ENCODE data around the gene UGT2A2.
"Not testable (repeated sequence)": the region's sequence is repeated elsewhere in the genome, so short reads cannot be mapped to it uniquely, and the experiment has no call there.

The UGT2A2 gene

DNA sequence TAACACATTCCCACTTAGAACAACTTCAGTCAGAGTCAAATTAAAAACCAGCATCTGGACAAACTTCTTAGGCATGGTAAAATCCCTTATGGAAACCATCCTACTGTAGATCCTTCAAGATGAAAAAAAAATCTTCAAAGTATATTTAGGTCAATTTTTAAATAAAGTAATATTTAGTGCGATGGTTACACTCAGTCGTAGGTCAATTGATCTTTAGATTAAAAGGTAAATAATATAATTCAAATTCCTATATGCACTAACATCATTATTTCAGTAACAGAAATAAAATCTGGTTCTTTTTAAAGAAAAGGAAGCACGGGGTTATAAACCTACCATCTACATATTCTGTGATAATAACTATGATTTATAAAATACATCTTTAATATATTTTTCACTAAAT lies at the start of gene UGT2A2:
Gene UGT2A2, minus strand, starts transcription at position 101 of the 400 bp plus-strand sequence. Its CDS starts 2 bp downstream, at position 99.
- H3F3A ChIP-seq (ENCODE audit: low read depth), result no peaks in the 10 kb centered on the region
- H3K4me3 ChIP-seq (ENCODE audit: low read length, poor library complexity, severe bottlenecking), result no peak within 1 kb of the TSS
- H3K9me2 ChIP-seq (replicated peaks; ENCODE audit: low read depth, low read length), result no peaks in the 10 kb centered on the region
- H3K4me1 ChIP-seq (ENCODE audit: insufficient read depth, low read length, poor library complexity, severe bottlenecking), result no peaks in the 10 kb centered on the region
- H3K27me3 ChIP-seq (ENCODE audit: insufficient read depth, low read length, poor library complexity, severe bottlenecking), result no peaks in the 10 kb centered on the region
- no peaks in the 10 kb centered on the region for H4K20me1 ChIP-seq (ENCODE audit: insufficient read depth, low read length, poor library complexity, severe bottlenecking)
- H3K36me3 ChIP-seq (ENCODE audit: insufficient read depth, low read length), result no peaks in the 10 kb centered on the region
- TF ChIP-seq, protein P1, sequence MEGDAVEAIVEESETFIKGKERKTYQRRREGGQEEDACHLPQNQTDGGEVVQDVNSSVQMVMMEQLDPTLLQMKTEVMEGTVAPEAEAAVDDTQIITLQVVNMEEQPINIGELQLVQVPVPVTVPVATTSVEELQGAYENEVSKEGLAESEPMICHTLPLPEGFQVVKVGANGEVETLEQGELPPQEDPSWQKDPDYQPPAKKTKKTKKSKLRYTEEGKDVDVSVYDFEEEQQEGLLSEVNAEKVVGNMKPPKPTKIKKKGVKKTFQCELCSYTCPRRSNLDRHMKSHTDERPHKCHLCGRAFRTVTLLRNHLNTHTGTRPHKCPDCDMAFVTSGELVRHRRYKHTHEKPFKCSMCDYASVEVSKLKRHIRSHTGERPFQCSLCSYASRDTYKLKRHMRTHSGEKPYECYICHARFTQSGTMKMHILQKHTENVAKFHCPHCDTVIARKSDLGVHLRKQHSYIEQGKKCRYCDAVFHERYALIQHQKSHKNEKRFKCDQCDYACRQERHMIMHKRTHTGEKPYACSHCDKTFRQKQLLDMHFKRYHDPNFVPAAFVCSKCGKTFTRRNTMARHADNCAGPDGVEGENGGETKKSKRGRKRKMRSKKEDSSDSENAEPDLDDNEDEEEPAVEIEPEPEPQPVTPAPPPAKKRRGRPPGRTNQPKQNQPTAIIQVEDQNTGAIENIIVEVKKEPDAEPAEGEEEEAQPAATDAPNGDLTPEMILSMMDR (conservative IDR thresholded peaks at IDR 0.05; ENCODE audit: low read length), result no peak
- no peak for TF ChIP-seq EZH2phosphoT487 (IDR thresholded peaks at IDR 0.05; ENCODE audit: borderline replicate concordance)
- no peak within 1 kb of the TSS for H3K9ac ChIP-seq (ENCODE audit: low read depth, low read length, poor library complexity, severe bottlenecking)
- no peak within 1 kb of the TSS for H3K4me2 ChIP-seq (ENCODE audit: low read depth, low read length, poor library complexity, severe bottlenecking)
- no peaks in the 10 kb centered on the region for H3K79me2 ChIP-seq (ENCODE audit: insufficient read depth, low read length)
- H3K9me3 ChIP-seq (ENCODE audit: insufficient read depth, low read depth, low read length), result no peaks in the 10 kb centered on the region
- H2AFZ ChIP-seq (ENCODE audit: low read length), result no peak within 1 kb of the TSS

GRCh38 chr4:69684804-69685203 lies 45.4 kb upstream of the UGT2A2 start:
- no peaks in the 10 kb centered on the region for H3K4me1 ChIP-seq (ENCODE audit: insufficient read depth, low read length, poor library complexity, severe bottlenecking)
- no peaks in the 10 kb centered on the region for H3F3A ChIP-seq (ENCODE audit: low read depth)
- no peak overlapping the region for H3K4me2 ChIP-seq (ENCODE audit: low read depth, low read length, poor library complexity, severe bottlenecking)
- no peaks in the 10 kb centered on the region for H3K9me2 ChIP-seq (replicated peaks; ENCODE audit: low read depth, low read length)
- no peaks in the 10 kb centered on the region for H3K79me2 ChIP-seq (ENCODE audit: insufficient read depth, low read length)
- H2AFZ ChIP-seq (ENCODE audit: low read length), result no peak overlapping the region
- no peak overlapping the region for H3K4me3 ChIP-seq (ENCODE audit: low read length, poor library complexity, severe bottlenecking)
- TF ChIP-seq EZH2phosphoT487 (IDR thresholded peaks at IDR 0.05; ENCODE audit: borderline replicate concordance), result no peak
- TF ChIP-seq, protein P1 (conservative IDR thresholded peaks at IDR 0.05; ENCODE audit: low read length), result no peak
- H3K36me3 ChIP-seq (ENCODE audit: insufficient read depth, low read length), result no peaks in the 10 kb centered on the region
- no peak overlapping the region for H3K9ac ChIP-seq (ENCODE audit: low read depth, low read length, poor library complexity, severe bottlenecking)
- no peaks in the 10 kb centered on the region for H3K27me3 ChIP-seq (ENCODE audit: insufficient read depth, low read length, poor library complexity, severe bottlenecking)
- no peaks in the 10 kb centered on the region for H4K20me1 ChIP-seq (ENCODE audit: insufficient read depth, low read length, poor library complexity, severe bottlenecking)
- H3K9me3 ChIP-seq (ENCODE audit: insufficient read depth, low read depth, low read length), result no peaks in the 10 kb centered on the region

DNA sequence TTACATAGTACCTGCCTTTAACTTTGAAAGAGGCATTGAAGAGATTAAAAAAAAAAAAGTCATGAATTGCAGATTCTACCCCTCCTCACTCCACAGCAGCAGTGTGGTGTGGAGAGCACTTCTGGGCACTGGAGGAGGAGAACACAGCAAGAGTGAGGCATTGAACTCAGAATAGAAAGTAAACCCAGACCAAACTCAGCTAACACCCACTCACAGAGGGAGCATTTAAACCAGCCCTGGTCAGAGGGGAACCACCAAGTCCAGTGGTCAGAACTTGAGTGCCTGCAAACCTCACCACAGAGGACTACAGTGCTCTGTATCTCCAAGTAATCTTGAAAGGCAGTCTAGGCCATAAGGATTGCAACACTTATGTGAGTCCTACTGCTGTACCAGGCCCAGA lies 29.2 kb upstream of the UGT2A2 start:
- H3K27me3 ChIP-seq (ENCODE audit: insufficient read depth, low read length, poor library complexity, severe bottlenecking), result no peaks in the 10 kb centered on the region
- H3F3A ChIP-seq (ENCODE audit: low read depth), result no peaks in the 10 kb centered on the region
- no peak overlapping the region for H3K4me3 ChIP-seq (ENCODE audit: low read length, poor library complexity, severe bottlenecking)
- TF ChIP-seq, protein P1 (conservative IDR thresholded peaks at IDR 0.05; ENCODE audit: low read length), result no peak
- no peak for TF ChIP-seq EZH2phosphoT487 (IDR thresholded peaks at IDR 0.05; ENCODE audit: borderline replicate concordance)
- no peaks in the 10 kb centered on the region for H3K36me3 ChIP-seq (ENCODE audit: insufficient read depth, low read length)
- H3K9me3 ChIP-seq (ENCODE audit: insufficient read depth, low read depth, low read length), result no peaks in the 10 kb centered on the region
- H3K4me1 ChIP-seq (ENCODE audit: insufficient read depth, low read length, poor library complexity, severe bottlenecking), result no peaks in the 10 kb centered on the region
- no peak overlapping the region for H3K4me2 ChIP-seq (ENCODE audit: low read depth, low read length, poor library complexity, severe bottlenecking)
- H3K79me2 ChIP-seq (ENCODE audit: insufficient read depth, low read length), result no peaks in the 10 kb centered on the region
- H3K9me2 ChIP-seq (replicated peaks; ENCODE audit: low read depth, low read length), result no peaks in the 10 kb centered on the region
- H4K20me1 ChIP-seq (ENCODE audit: insufficient read depth, low read length, poor library complexity, severe bottlenecking), result no peaks in the 10 kb centered on the region
- no peak overlapping the region for H2AFZ ChIP-seq (ENCODE audit: low read length)
- H3K9ac ChIP-seq (ENCODE audit: low read depth, low read length, poor library complexity, severe bottlenecking), result no peak overlapping the region

DNA sequence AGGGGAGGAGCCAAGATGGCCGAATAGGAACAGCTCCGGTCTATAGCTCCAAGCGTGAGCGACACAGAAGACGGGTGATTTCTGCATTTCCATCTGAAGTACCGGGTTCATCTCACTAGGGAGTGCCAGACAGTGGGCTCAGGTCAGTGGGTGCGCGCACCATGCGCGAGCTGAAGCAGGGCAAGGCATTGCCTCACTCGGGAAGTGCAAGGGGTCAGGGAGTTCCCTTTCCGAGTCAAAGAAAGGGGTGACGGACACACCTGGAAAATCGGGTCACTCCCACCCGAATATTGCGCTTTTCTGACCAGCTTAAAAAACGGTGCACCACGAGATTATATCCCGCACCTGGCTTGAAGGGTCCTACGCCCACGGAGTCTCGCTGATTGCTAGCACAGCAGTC lies 24.6 kb upstream of the UGT2A2 start:
- H3K9me3 ChIP-seq (ENCODE audit: insufficient read depth, low read depth, low read length); H3K4me3 ChIP-seq (ENCODE audit: low read length, poor library complexity, severe bottlenecking); H3K36me3 ChIP-seq (ENCODE audit: insufficient read depth, low read length); H3F3A ChIP-seq (ENCODE audit: low read depth); H3K4me2 ChIP-seq (ENCODE audit: low read depth, low read length, poor library complexity, severe bottlenecking); H2AFZ ChIP-seq (ENCODE audit: low read length); H3K9ac ChIP-seq (ENCODE audit: low read depth, low read length, poor library complexity, severe bottlenecking); H3K79me2 ChIP-seq (ENCODE audit: insufficient read depth, low read length); H3K9me2 ChIP-seq (replicated peaks; ENCODE audit: low read depth, low read length); H3K4me1 ChIP-seq (ENCODE audit: insufficient read depth, low read length, poor library complexity, severe bottlenecking); H3K27me3 ChIP-seq (ENCODE audit: insufficient read depth, low read length, poor library complexity, severe bottlenecking); H4K20me1 ChIP-seq (ENCODE audit: insufficient read depth, low read length, poor library complexity, severe bottlenecking): not testable (repeated sequence)

GRCh38 chr4:69661130-69661803 lies 21.8 kb upstream of the UGT2A2 start:
- not testable (repeated sequence) for H3K4me2 ChIP-seq (ENCODE audit: low read depth, low read length, poor library complexity, severe bottlenecking); H3K36me3 ChIP-seq (ENCODE audit: insufficient read depth, low read length); H4K20me1 ChIP-seq (ENCODE audit: insufficient read depth, low read length, poor library complexity, severe bottlenecking); H3K9me2 ChIP-seq (replicated peaks; ENCODE audit: low read depth, low read length); H3K9me3 ChIP-seq (ENCODE audit: insufficient read depth, low read depth, low read length); H2AFZ ChIP-seq (ENCODE audit: low read length); H3K79me2 ChIP-seq (ENCODE audit: insufficient read depth, low read length); H3F3A ChIP-seq (ENCODE audit: low read depth); H3K4me1 ChIP-seq (ENCODE audit: insufficient read depth, low read length, poor library complexity, severe bottlenecking); H3K27me3 ChIP-seq (ENCODE audit: insufficient read depth, low read length, poor library complexity, severe bottlenecking); H3K9ac ChIP-seq (ENCODE audit: low read depth, low read length, poor library complexity, severe bottlenecking); H3K4me3 ChIP-seq (ENCODE audit: low read length, poor library complexity, severe bottlenecking)

Data from Loucy (cell line).